LoVo (cell line): ENCODE data around the gene MOSPD3.

ENCODE experiments used
- DNase-seq: peaks from one replicate; pipeline ENCODE4 v3.0.0-alpha.2; 2016; ENCODE audit warnings: low spot score

MOSPD3 gene

GRCh38 chr7:100595188-100595587 lies 17.2 kb upstream of the MOSPD3 start:
- DNase-seq, result no peak

GRCh38 chr7:100598425-100598824 lies 13.9 kb upstream of the MOSPD3 start:
- DNase-seq, result no peak

DNA sequence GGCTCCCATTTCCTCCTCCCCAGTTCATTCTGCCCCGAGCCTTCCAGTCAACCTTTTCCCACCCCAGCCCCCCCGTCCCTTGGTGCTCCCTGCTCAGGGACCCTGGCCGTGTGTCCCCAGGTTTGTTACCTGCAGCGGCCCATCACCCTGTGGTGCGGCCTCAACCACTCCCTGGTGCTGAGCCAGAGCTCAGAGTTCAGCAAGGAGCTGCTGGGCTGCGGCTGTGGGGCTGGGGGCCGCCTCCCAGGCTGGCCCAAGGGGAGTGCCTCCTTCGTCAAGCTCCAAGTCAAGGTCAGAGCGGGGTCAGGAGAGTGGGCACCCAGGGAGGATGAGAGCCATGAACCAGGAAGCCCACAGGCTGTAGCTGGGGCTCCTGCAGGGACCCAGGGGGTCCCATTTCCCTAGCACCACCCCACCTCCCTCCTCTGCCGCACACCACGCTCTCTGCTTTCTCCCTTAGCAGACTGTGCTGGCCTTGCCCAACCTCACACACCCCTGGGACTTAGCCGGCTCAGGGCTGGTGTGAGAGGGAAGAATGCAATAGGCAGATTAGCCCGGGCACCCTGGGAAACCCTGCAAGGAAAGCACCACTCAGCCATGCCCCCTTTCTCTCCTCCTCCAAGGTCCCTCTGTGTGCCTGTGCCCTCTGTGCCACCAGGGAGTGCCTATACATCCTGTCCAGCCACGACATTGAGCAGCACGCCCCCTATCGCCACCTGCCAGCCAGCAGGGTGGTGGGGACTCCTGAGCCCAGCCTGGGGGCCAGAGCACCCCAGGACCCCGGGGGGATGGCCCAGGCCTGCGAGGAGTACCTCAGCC lies 12.2 kb upstream of the MOSPD3 start:
- DNase-seq, result no peak

GRCh38 chr7:100600730-100601038 lies 11.7 kb upstream of the MOSPD3 start:
- no peak for DNase-seq

GRCh38 chr7:100602889-100603725 lies 9.2 kb upstream of the MOSPD3 start:
- DNase-seq, result no peak

- DNase-seq, result no peak
Measured at GRCh38 chr7:100603726-100604027, 8.7 kb upstream of the MOSPD3 start.

DNA sequence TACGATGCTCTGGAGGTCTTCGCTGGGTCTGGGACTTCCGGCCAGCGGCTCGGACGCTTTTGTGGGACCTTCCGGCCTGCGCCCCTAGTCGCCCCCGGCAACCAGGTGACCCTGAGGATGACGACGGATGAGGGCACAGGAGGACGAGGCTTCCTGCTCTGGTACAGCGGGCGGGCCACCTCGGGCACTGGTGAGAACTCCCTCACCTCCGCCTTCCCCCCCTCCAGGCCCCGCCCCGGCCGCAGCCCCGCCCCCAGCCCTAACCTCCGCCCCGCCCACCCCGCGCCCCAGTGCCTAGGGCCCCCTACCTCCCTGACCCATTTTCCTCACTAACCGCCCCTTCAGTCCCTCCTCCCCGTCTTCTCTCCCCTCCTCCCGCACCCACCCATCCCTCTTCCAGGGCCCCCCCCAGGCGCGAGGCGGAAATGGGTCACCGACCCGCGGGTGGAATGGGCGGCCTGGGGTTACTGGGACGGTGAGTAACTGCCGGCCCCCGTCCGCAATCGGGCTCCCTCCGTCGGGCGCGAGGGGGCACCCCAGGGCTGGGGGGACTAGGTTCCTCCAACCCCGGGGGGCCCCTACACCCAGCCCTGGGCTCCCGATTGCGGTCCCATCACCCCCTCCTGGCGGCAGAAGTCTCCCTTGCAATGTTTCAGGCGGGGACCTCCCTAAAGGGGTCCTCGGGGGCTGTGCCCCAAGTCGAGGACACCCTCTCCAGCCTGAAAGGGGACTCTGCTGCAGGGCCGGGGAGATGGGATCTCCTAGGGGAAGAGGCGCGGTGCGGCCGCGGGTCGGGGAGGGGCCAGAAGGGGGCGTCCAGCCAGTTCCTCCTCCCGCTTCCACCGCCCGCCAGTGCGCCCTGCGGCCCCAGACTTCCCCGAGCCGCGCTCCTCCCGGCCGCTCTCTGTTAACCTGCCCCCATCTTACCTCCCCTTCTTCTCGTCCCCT lies 8.0 kb upstream of the MOSPD3 start:
- DNase-seq, result peak; percentile 85

DNA sequence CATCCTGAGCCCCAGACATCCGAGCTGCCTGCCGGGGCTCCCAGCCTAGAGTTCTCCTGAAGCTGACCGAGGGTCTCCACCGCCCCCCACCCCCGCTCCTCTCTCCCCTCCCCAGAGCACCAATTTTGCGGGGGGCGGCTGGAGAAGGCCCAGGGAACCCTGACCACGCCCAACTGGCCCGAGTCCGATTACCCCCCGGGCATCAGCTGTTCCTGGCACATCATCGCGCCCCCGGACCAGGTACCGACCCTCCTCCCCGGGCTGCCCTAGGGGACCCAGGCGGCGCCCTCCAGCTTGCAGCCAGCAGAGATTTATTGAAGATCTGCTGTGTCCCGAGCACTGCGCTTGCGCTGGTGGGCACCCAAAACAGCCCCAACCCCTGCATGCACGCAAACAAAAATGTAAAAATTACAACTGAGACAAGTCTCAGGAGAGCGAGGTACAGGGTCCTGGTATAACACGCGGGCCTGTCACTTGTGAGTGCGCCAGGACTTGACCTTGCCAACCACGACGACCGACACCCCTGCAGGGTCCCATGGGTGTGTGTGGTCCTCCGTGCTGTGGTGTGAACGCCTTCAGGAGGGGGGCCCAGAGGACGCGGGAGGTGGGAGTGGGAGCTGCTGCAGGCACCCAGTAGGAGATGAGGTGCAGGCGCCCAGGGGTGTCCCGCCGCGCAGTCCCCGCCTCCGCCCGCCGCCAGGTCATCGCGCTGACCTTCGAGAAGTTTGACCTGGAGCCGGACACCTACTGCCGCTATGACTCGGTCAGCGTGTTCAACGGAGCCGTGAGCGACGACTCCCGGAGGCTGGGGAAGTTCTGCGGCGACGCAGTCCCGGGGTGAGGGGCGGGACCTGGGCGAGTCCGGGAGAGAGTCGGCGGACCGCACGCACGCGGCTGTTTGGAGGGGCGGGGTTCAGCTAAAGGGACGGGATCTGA lies 7.1 kb upstream of the MOSPD3 start:
- no peak for DNase-seq

DNA sequence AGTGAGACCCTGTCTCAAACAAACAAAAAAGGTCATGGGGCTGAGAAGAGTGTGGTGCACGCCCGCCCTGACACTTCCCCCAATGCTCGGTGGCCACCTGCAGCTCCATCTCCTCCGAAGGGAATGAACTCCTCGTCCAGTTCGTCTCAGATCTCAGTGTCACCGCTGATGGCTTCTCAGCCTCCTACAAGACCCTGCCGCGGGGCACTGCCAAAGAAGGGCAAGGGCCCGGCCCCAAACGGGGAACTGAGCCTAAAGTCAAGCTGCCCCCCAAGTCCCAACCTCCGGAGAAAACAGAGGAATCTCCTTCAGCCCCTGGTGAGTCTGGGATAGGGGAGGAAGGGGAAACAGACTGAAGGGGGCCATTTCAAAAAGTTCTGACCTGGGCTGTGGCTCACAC lies 6.0 kb upstream of the MOSPD3 start:
- no peak for DNase-seq

DNA sequence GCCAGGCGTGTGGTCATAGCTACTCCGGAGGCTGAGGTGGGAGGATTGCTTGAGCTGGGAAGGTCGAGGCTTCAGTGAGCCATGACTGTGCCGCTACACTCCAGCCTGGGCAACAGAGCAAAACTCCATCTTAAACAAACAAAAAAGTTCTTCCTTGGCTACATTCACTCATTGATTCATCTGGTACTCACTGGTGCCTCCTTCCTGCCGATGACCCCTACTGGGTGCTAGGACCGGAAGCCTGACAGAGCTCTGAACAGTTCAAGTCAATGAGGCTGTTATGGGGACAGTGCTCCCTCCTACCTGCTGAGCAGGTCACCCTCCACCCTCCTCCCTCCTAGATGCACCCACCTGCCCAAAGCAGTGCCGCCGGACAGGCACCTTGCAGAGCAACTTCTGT lies 5.2 kb upstream of the MOSPD3 start:
- DNase-seq, result no peak

- no peak for DNase-seq
Measured at GRCh38 chr7:100609958-100610357, 2.4 kb upstream of the MOSPD3 start.

DNA sequence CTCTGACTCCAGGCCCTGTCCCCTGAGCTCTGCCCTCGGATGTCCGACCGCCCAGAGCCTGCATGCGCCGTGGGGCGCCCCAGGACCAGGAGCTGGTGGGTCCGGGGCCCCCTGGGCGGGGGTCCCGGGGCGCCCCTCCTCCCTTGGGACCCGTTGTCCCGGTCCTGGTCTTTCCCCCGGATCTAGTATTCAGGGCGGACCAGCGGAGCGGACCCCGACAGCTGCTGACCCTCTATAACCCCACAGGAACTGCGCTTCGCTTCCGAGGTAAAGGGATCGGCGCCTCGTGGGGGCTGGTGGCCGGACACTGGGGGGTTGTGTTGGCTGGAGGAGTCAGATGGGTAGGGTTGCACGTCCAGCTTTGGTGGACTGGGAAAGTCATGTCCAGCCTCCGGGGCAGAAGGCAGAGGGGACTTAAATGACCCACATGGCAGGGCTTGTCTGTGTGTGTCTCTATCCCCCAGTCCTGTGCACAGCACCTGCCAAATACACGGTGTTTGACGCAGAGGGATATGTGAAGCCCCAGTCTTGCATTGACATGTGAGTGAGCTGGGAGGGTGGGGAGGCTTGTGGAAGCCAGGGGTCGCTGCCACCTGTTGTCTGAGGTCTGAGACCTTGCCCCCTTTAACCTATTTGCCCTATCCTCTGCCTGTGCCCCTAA lies 520 bp downstream of the MOSPD3 start:
- no peak for DNase-seq

GRCh38 chr7:100613412-100614175 lies 1.3 kb downstream of the MOSPD3 start:
- no peak for DNase-seq

DNA sequence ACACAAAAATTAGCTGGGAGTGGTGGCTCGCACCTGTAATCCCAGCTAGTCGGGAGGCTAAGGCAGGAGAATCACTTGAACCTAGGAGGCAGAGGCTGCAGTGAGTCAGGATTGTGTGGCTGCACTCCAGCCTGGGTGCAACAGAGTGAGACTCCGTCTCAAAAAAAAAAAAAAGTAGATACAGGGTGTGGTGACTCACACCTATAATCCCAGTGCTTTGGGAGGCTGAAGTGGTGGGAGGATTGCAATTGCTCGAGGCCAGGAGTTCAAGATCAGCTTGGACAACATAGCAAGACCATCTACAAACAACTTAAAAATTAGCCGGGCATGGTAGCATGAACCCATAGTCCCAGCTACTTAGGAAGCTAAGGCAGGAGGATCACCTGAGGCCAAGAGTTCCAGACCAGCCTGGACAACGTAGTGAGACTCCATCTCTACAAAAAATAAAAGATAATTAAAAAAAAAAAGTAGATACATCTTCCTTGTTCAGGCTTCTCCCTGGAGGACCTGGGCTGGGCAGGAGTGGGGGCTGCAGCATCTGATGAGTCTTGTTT lies 2.0 kb downstream of the MOSPD3 start:
- DNase-seq, result no peak

DNA sequence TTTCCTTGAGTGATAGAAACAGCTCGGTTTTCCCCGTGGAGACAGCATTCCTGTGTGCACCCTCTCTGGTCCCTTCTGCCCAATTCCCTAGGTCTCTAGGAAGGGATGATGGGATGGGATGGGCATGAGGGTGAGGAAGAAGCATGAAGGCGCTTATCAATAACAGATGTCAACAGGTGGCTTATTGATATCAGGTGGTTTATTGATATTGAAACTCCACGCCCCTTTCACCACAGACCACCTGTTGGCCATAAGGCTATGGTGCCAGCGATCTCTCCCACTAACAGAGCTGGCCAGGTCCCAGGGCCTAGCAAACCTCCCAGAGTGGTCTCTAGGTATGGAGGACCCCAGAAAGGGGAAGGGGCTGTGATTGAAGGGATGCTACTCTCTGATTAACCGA lies 7.9 kb downstream of the MOSPD3 start:
- no peak for DNase-seq

- DNase-seq, result no peak
Measured at GRCh38 chr7:100620804-100621203, 8.5 kb downstream of the MOSPD3 start.

- no peak for DNase-seq
Measured at GRCh38 chr7:100621554-100621953, 9.2 kb downstream of the MOSPD3 start.

- DNase-seq, result no peak
Measured at GRCh38 chr7:100623951-100624824, 11.8 kb downstream of the MOSPD3 start.

GRCh38 chr7:100626055-100626454 lies 13.7 kb downstream of the MOSPD3 start:
- no peak for DNase-seq
